ENCODE data around the gene AGMO.

DNA sequence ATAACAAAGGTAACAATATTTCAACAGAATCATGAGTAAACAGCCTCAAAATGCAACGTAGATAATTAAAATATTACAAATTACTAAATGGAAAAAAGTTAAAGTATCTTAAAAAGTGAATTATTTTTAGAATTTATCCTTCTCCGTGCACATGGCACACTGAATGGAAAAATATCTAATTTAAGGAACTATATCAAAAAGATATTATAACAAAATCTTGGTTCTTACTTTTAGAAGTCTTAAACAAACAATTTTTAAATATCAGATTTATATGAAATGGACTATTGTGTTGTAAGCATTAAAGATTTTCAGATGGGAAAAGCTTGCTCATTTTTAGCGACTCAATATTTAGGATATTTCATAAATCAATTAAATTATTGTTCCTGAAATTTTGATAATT, 72.0 kb downstream of the AGMO start:
- TF ChIP-seq, protein P1, sequence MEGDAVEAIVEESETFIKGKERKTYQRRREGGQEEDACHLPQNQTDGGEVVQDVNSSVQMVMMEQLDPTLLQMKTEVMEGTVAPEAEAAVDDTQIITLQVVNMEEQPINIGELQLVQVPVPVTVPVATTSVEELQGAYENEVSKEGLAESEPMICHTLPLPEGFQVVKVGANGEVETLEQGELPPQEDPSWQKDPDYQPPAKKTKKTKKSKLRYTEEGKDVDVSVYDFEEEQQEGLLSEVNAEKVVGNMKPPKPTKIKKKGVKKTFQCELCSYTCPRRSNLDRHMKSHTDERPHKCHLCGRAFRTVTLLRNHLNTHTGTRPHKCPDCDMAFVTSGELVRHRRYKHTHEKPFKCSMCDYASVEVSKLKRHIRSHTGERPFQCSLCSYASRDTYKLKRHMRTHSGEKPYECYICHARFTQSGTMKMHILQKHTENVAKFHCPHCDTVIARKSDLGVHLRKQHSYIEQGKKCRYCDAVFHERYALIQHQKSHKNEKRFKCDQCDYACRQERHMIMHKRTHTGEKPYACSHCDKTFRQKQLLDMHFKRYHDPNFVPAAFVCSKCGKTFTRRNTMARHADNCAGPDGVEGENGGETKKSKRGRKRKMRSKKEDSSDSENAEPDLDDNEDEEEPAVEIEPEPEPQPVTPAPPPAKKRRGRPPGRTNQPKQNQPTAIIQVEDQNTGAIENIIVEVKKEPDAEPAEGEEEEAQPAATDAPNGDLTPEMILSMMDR (conservative IDR thresholded peaks at IDR 0.05 in 1 of 2, IDR thresholded peaks at IDR 0.05 in 1 of 2; ENCODE audit: low read depth in 1 of 2, low read length in 2 of 2): no peak
- TF ChIP-seq EZH2 (IDR thresholded peaks at IDR 0.05; ENCODE audit: low read length, missing control alignments): no peak
